OCI-LY3 (cell line): ENCODE results near the gene CHN1.
A peak's percentile ranks its signal among the peaks of the same experiment; 100 is the strongest.

Experiments used
- H2AFZ ChIP-seq: fragments of 200-600, 300-600 bp; shearing (Covaris generic); 2 replicates; pipeline ENCODE4 v1.6.0; 2014; ENCODE audit warnings: antibody characterized with exemption, low read depth, low read length
- H3K27ac ChIP-seq: fragments of 200-600, 300-600 bp; sonication (generic); 2 replicates; pipeline ENCODE4 v1.5.1; 2014; ENCODE audit warnings: mild to moderate bottlenecking, low read length, moderate library complexity, mixed read lengths
- H3K27me3 ChIP-seq: fragments of 200-600, 300-600 bp; sonication (generic); 2 replicates; pipeline ENCODE4 v1.6.1; 2014; ENCODE audit warnings: low read depth, low read length, mixed read lengths
- H3K36me3 ChIP-seq: fragments of 200-600, 300-600 bp; sonication (generic); replicated peaks from 2 replicates; pipeline ENCODE3; 2014; ENCODE audit warnings: low read depth, low read length, mixed read lengths
- H3K4me1 ChIP-seq: fragments of 300-600, 200-600 bp; sonication (generic); 2 replicates; pipeline ENCODE4 v1.6.1; 2014; ENCODE audit warnings: low read length, mixed read lengths
- H3K4me2 ChIP-seq: fragments of 200-600, 300-600 bp; sonication (generic); 2 replicates; pipeline ENCODE4 v1.6.1; 2014; ENCODE audit warnings: low read length, mixed read lengths
- H3K4me3 ChIP-seq: fragments of 300-600, 200-600 bp; sonication (generic); 2 replicates; pipeline ENCODE4 v1.5.1; 2014; ENCODE audit warnings: antibody characterized with exemption, mild to moderate bottlenecking, low read length, moderate library complexity
- H3K79me2 ChIP-seq: fragments of 300-600, 200-600 bp; shearing (Covaris generic); 2 replicates; pipeline ENCODE4 v1.6.1; 2014; ENCODE audit warnings: mild to moderate bottlenecking, low read length, mixed read lengths
- H3K9ac ChIP-seq: fragments of 300-600, 200-600 bp; shearing (Covaris generic); 2 replicates; pipeline ENCODE4 v1.6.0; 2014; ENCODE audit warnings: mild to moderate bottlenecking, low read length, moderate library complexity
- H3K9me3 ChIP-seq: fragments of 200-600, 300-600 bp; shearing (Covaris generic); 2 replicates; pipeline ENCODE4 v1.6.1; 2014; ENCODE audit warnings: low read length, mixed read lengths; ENCODE audit not compliant: insufficient read depth
- H4K20me1 ChIP-seq: fragments of 200-600, 300-600 bp; sonication (generic); 2 replicates; pipeline ENCODE4 v1.6.1; 2016; ENCODE audit warnings: low read length, mixed read lengths; ENCODE audit not compliant: insufficient read depth
- EZH2phosphoT487 ChIP-seq: fragments of 200-600 bp; shearing (Covaris generic); IDR thresholded peaks from 2 replicates; pipeline ENCODE4 v1.6.1; 2018; ENCODE audit warnings: antibody characterized with exemption, mixed run types, low read depth
- TF ChIP-seq, protein P1 (sequence below): fragments of 200-600, 300-600 bp; sonication (generic); IDR thresholded peaks from 2 replicates; pipeline ENCODE4 v1.5.1; 2014; ENCODE audit warnings: antibody characterized with exemption, low read length, low read depth

Gene CHN1

GRCh38 chr2:174902506-174903263 is 102.5 kb downstream of the CHN1 start:
- no peak overlapping the region for H2AFZ ChIP-seq
- H3K4me3 ChIP-seq: no peak overlapping the region
- no peak overlapping the region for H3K27ac ChIP-seq
- no peak overlapping the region for H3K9ac ChIP-seq
- H3K4me1 ChIP-seq: peaks cover 4% of the 10 kb centered on the region; the same call in 1 of the 2 replicates
- H3K9me3 ChIP-seq: no peaks in the 10 kb centered on the region
- no peak overlapping the region for H3K4me2 ChIP-seq
- no peaks in the 10 kb centered on the region for H3K36me3 ChIP-seq
- H4K20me1 ChIP-seq: no peaks in the 10 kb centered on the region
- H3K27me3 ChIP-seq: no peaks in the 10 kb centered on the region
- no peaks in the 10 kb centered on the region for H3K79me2 ChIP-seq
- TF ChIP-seq, protein P1, sequence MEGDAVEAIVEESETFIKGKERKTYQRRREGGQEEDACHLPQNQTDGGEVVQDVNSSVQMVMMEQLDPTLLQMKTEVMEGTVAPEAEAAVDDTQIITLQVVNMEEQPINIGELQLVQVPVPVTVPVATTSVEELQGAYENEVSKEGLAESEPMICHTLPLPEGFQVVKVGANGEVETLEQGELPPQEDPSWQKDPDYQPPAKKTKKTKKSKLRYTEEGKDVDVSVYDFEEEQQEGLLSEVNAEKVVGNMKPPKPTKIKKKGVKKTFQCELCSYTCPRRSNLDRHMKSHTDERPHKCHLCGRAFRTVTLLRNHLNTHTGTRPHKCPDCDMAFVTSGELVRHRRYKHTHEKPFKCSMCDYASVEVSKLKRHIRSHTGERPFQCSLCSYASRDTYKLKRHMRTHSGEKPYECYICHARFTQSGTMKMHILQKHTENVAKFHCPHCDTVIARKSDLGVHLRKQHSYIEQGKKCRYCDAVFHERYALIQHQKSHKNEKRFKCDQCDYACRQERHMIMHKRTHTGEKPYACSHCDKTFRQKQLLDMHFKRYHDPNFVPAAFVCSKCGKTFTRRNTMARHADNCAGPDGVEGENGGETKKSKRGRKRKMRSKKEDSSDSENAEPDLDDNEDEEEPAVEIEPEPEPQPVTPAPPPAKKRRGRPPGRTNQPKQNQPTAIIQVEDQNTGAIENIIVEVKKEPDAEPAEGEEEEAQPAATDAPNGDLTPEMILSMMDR: no peak
- TF ChIP-seq EZH2phosphoT487: no peak

GRCh38 chr2:174901075-174901474 is 104.1 kb downstream of the CHN1 start:
- no peak for TF ChIP-seq EZH2phosphoT487
- TF ChIP-seq, protein P1: no peak
- H3K4me1 ChIP-seq: peaks cover 4% of the 10 kb centered on the region; the same call in 1 of the 2 replicates
- H3K79me2 ChIP-seq: no peaks in the 10 kb centered on the region
- peak overlapping the region; percentile 56 for H3K4me2 ChIP-seq
- no peaks in the 10 kb centered on the region for H3K27me3 ChIP-seq
- no peaks in the 10 kb centered on the region for H3K36me3 ChIP-seq
- H2AFZ ChIP-seq: peak overlapping the region; percentile 81
- 0 out of 2 replicates have a peak overlapping the region, but pooled peaks have one; percentile 5 for H3K9ac ChIP-seq
- H3K9me3 ChIP-seq: no peaks in the 10 kb centered on the region
- H4K20me1 ChIP-seq: no peaks in the 10 kb centered on the region
- 0 out of 2 replicates have a peak overlapping the region, but pooled peaks have one; percentile 20 for H3K4me3 ChIP-seq
- H3K27ac ChIP-seq: no peak overlapping the region

GRCh38 chr2:174897286-174897685 is 107.9 kb downstream of the CHN1 start:
- Histone ChIP-seq H4K20me1 (no peaks in the 10 kb centered on the region), H3K4me3 (no peak overlapping the region), H2AFZ (no peak overlapping the region), H3K4me2 (no peak overlapping the region), H3K4me1 (peaks cover 4% of the 10 kb centered on the region; the same call in 1 of the 2 replicates), H3K9ac (no peak overlapping the region), H3K27me3 (no peaks in the 10 kb centered on the region), H3K79me2 (no peaks in the 10 kb centered on the region), H3K9me3 (no peaks in the 10 kb centered on the region), H3K27ac (no peak overlapping the region), H3K36me3 (no peaks in the 10 kb centered on the region)
- TF ChIP-seq, protein P1: no peak
- TF ChIP-seq EZH2phosphoT487: no peak

- TF ChIP-seq, protein P1: no peak
- H3K79me2 ChIP-seq: no peaks in the 10 kb centered on the region
- H2AFZ ChIP-seq: no peak overlapping the region
- no peak overlapping the region for H3K9ac ChIP-seq
- H3K27me3 ChIP-seq: no peaks in the 10 kb centered on the region
- H4K20me1 ChIP-seq: no peaks in the 10 kb centered on the region
- no peaks in the 10 kb centered on the region for H3K9me3 ChIP-seq
- no peak overlapping the region for H3K4me2 ChIP-seq
- no peak overlapping the region for H3K4me3 ChIP-seq
- H3K36me3 ChIP-seq: no peaks in the 10 kb centered on the region
- H3K4me1 ChIP-seq: no peaks in the 10 kb centered on the region
- H3K27ac ChIP-seq: no peak overlapping the region
Observed at GRCh38 chr2:174893018-174893417, 112.2 kb downstream of the CHN1 start.
